Trophoblast cell (in vitro differentiated cells and primary cell): Measurements from ENCODE around the gene MT1H.

Experiments
- DNase-seq, 2 donors: peaks; one replicate each; pipeline ENCODE4 v3.0.0-alpha.2; 2016
- H2AFZ ChIP-seq: 2 replicates; pipeline ENCODE4 v1.6.1; 2013; ENCODE audit warnings: low read length, moderate library complexity, mild to moderate bottlenecking; ENCODE audit not compliant: insufficient read depth, poor library complexity
- H2AK5ac ChIP-seq: 2 replicates; pipeline ENCODE4 v1.6.1; 2013; ENCODE audit warnings: mild to moderate bottlenecking, low read length
- H2BK120ac ChIP-seq: 2 replicates; pipeline ENCODE4 v1.6.1; 2013; ENCODE audit warnings: low read length, mild to moderate bottlenecking, moderate library complexity; ENCODE audit not compliant: insufficient read depth, poor library complexity
- H2BK12ac ChIP-seq: 2 replicates; pipeline ENCODE4 v1.6.1; 2013; ENCODE audit warnings: mild to moderate bottlenecking, low read length, moderate library complexity
- H2BK5ac ChIP-seq: 2 replicates; pipeline ENCODE4 v1.6.1; 2013; ENCODE audit warnings: low read length, low read depth, moderate library complexity, mild to moderate bottlenecking; ENCODE audit not compliant: poor library complexity
- H3K14ac ChIP-seq: 2 replicates; pipeline ENCODE4 v1.6.1; 2013; ENCODE audit warnings: mild to moderate bottlenecking, low read length
- H3K18ac ChIP-seq: 2 replicates; pipeline ENCODE4 v1.6.1; 2013; ENCODE audit warnings: mild to moderate bottlenecking, low read length
- H3K23ac ChIP-seq: 2 replicates; pipeline ENCODE4 v1.6.1; 2013; ENCODE audit warnings: low read length
- H3K27ac ChIP-seq: 2 replicates; pipeline ENCODE4 v1.5.1; 2013; ENCODE audit warnings: low read depth, mild to moderate bottlenecking, inconsistent platforms, low read length, moderate library complexity
- H3K27me3 ChIP-seq: 2 replicates; pipeline ENCODE4 v1.6.1; 2013; ENCODE audit warnings: inconsistent platforms, mild to moderate bottlenecking, low read length, moderate library complexity; ENCODE audit not compliant: insufficient read depth
- H3K36me3 ChIP-seq, 2 experiments: 1 replicate in 1 of 2; 2 replicates in 1 of 2; pipeline ENCODE4 v1.6.1; 2013; ENCODE audit warnings: low read length in 2 of 2, mild to moderate bottlenecking in 2 of 2, moderate library complexity in 1 of 2; ENCODE audit not compliant: insufficient read depth in 2 of 2, control insufficient read depth in 1 of 2
- H3K4ac ChIP-seq: 2 replicates; pipeline ENCODE4 v1.6.1; 2013; ENCODE audit warnings: low read depth, mild to moderate bottlenecking, low read length, moderate library complexity
- H3K4me1 ChIP-seq, 2 experiments: 1 replicate in 1 of 2; 2 replicates in 1 of 2; pipeline ENCODE4 v1.6.1; 2013; ENCODE audit warnings: low read length in 2 of 2, mild to moderate bottlenecking in 2 of 2, moderate library complexity in 1 of 2; ENCODE audit not compliant: insufficient read depth in 2 of 2, control insufficient read depth in 1 of 2
- H3K4me2 ChIP-seq: 2 replicates; pipeline ENCODE4 v1.6.1; 2013; ENCODE audit warnings: inconsistent platforms, mild to moderate bottlenecking, low read length, moderate library complexity
- H3K4me3 ChIP-seq: 2 replicates; pipeline ENCODE4 v1.5.1; 2013; ENCODE audit warnings: mild to moderate bottlenecking, low read depth, low read length, inconsistent platforms
- H3K79me1 ChIP-seq: one replicate; pipeline ENCODE4 v1.6.1; 2013; ENCODE audit warnings: low read length
- H3K79me2 ChIP-seq: 2 replicates; pipeline ENCODE4 v1.6.1; 2013; ENCODE audit warnings: low read length, mild to moderate bottlenecking; ENCODE audit not compliant: control insufficient read depth, insufficient read depth, poor library complexity
- H3K9ac ChIP-seq: 2 replicates; pipeline ENCODE4 v1.6.1; 2013; ENCODE audit warnings: mild to moderate bottlenecking, low read length
- H3K9me3 ChIP-seq: 2 replicates; pipeline ENCODE4 v1.6.1; 2013; ENCODE audit warnings: low read depth, mild to moderate bottlenecking, control low read depth, inconsistent platforms, low read length; ENCODE audit not compliant: insufficient read depth
- H4K12ac ChIP-seq: 2 replicates; pipeline ENCODE4 v1.6.1; 2013; ENCODE audit warnings: low read depth, mild to moderate bottlenecking, low read length, moderate library complexity
- H4K8ac ChIP-seq: 2 replicates; pipeline ENCODE4 v1.6.1; 2013; ENCODE audit warnings: low read depth, mild to moderate bottlenecking, low read length, moderate library complexity
- H4K91ac ChIP-seq: one replicate; pipeline ENCODE4 v1.6.1; 2013; ENCODE audit warnings: low read depth, mild to moderate bottlenecking, low read length, moderate library complexity
- WGBS: extraction: QIAGEN DNeasy Blood & Tissue Kit; methylation state at CpG from one replicate; pipeline ENCODE4 v1.1.7; 2013; ENCODE audit warnings: missing lambda C conversion rate; ENCODE audit not compliant: insufficient read length, insufficient coverage; ENCODE audit errors: extremely low coverage; 5-methylcytosine and 5-hydroxymethylcytosine counted together

MT1H gene

GRCh38 chr16:56653218-56653617 lies 16.4 kb upstream of the MT1H start:
- Histone ChIP-seq H2AFZ (no peak overlapping the region), H3K36me3 (no peaks in the 10 kb centered on the region), H2BK120ac (no peak overlapping the region), H3K79me2 (no peaks in the 10 kb centered on the region), H3K14ac (no peak overlapping the region), H2BK5ac (no peak overlapping the region), H4K12ac (no peak overlapping the region), H3K4me3 (no peak overlapping the region), H3K4ac (no peak overlapping the region), H3K27ac (no peak overlapping the region), H3K79me1 (peaks cover 2% of the 10 kb centered on the region), H3K9me3 (peaks cover 2% of the 10 kb centered on the region), H3K27me3 (peaks cover 16% of the 10 kb centered on the region), H2AK5ac (no peak overlapping the region), H3K9ac (no peak overlapping the region), H3K4me1 (peaks cover 7 to 8% of the 10 kb centered on the region in 2 experiments), H3K23ac (no peak overlapping the region), H4K91ac (no peak overlapping the region), H3K4me2 (no peak overlapping the region), H3K18ac (no peak overlapping the region), H4K8ac (no peak overlapping the region), H2BK12ac (no peak overlapping the region)
- no peak for DNase-seq
- no CpG with 5 or more reads among the region's 7 CpGs for WGBS

DNA sequence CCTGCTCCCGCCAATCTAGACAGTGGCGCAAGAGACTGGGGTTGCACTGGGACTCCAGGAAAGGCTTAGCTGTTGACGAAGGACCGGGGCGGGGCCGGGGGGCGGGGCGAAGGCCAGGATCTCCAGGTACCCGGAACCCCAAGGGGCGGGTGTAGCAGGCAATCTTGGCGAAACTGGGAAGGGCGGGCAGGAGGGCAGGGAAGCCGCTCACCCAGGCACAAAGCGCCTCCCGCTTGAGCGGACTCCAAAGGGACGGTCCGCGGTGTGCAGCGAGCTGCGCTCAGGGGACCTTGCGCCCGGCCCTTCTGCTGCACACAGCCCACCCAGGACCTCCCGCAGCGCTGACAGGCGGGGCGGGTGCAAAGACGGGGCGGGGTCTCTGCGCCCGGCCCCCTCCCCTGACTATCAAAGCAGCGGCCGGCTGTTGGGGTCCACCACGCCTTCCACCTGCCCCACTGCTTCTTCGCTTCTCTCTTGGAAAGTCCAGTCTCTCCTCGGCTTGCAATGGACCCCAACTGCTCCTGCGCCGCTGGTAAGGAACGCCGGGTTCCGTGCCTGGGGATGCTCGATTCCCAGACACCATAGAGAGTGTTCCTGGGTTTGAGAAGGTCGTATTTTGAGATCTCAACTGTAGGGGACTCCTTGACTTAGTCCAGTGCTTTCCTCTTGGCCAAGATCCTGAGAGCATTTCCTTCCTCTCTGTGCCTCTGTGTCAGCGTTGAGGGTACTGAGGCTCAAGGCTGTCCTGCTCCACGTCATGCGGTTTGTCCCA lies 11.9 kb upstream of the MT1H start, which contains the start of gene MT1F:
TSS of gene MT1F (plus strand) at position 405 of the 772 bp plus-strand sequence. CDS start at position 505, 100 bp downstream.
- Histone ChIP-seq H3K4me1 (peaks cover 8 to 10% of the 10 kb centered on the region in 2 experiments), H4K91ac (peak within 1 kb of the TSS; percentile 42), H3K36me3 (no peaks in the 10 kb centered on the region), H2BK120ac (no peak within 1 kb of the TSS), H3K14ac (no peak within 1 kb of the TSS), H2BK12ac (no peak within 1 kb of the TSS), H3K4ac (no peak within 1 kb of the TSS), H4K8ac (peak within 1 kb of the TSS; percentile 80), H3K18ac (no peak within 1 kb of the TSS), H3K4me3 (peak within 1 kb of the TSS; percentile 75), H2BK5ac (no peak within 1 kb of the TSS), H2AK5ac (no peak within 1 kb of the TSS), H3K9me3 (peaks cover 2% of the 10 kb centered on the region), H3K23ac (peak within 1 kb of the TSS; percentile 55), H3K27me3 (peaks cover 23% of the 10 kb centered on the region), H3K9ac (no peak within 1 kb of the TSS), H3K79me1 (peaks cover 2% of the 10 kb centered on the region), H3K27ac (no peak within 1 kb of the TSS), H3K4me2 (peak within 1 kb of the TSS; percentile 70), H4K12ac (peak within 1 kb of the TSS; percentile 27), H3K79me2 (no peaks in the 10 kb centered on the region), H2AFZ (peak within 1 kb of the TSS; percentile 76)
- DNase-seq = peak; percentile 73 to 75
- WGBS = no CpG with 5 or more reads among the region's 46 CpGs

DNA sequence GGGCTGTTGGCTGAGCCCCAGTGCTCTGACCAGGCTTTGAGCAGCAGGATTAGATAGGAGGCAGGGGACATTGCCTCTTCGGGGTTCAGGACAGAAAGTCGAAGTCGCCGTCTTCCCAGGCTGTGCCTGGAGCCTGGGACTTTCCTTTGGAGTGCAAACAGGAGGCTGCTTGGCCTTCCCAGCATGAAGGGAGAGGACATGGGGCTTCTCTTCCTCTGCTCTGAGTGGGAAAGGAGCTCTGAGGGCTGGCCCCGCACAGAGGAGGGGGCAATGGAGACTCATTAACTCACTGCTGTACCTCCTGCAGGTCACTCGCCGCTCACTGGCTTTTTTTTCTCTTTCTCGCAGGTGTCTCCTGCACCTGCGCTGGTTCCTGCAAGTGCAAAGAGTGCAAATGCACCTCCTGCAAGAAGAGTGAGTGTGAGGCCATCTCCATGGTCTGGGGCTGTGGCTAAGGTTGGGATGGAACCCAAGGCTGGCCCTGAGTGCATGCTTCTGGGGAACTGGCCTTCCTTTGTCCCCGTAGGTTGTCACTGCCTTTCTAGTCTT lies 11.2 kb upstream of the MT1H start:
- Histone ChIP-seq H3K18ac (no peak overlapping the region), H3K23ac (peak overlapping the region; percentile 55), H2BK5ac (no peak overlapping the region), H3K27ac (no peak overlapping the region), H3K27me3 (peaks cover 29% of the 10 kb centered on the region), H3K9ac (no peak overlapping the region), H3K4me1 (peaks cover 8 to 12% of the 10 kb centered on the region in 2 experiments), H3K9me3 (peaks cover 2% of the 10 kb centered on the region), H3K14ac (no peak overlapping the region), H3K4me3 (no peak overlapping the region), H3K79me2 (no peaks in the 10 kb centered on the region), H2BK12ac (no peak overlapping the region), H3K36me3 (no peaks in the 10 kb centered on the region), H2BK120ac (no peak overlapping the region), H4K8ac (no peak overlapping the region), H3K4me2 (peak overlapping the region; percentile 70), H3K4ac (no peak overlapping the region), H3K79me1 (peaks cover 2% of the 10 kb centered on the region), H2AFZ (no peak overlapping the region), H4K12ac (no peak overlapping the region), H4K91ac (no peak overlapping the region), H2AK5ac (no peak overlapping the region)
- DNase-seq = no peak
- WGBS = no CpG with 5 or more reads among the region's 10 CpGs

DNA sequence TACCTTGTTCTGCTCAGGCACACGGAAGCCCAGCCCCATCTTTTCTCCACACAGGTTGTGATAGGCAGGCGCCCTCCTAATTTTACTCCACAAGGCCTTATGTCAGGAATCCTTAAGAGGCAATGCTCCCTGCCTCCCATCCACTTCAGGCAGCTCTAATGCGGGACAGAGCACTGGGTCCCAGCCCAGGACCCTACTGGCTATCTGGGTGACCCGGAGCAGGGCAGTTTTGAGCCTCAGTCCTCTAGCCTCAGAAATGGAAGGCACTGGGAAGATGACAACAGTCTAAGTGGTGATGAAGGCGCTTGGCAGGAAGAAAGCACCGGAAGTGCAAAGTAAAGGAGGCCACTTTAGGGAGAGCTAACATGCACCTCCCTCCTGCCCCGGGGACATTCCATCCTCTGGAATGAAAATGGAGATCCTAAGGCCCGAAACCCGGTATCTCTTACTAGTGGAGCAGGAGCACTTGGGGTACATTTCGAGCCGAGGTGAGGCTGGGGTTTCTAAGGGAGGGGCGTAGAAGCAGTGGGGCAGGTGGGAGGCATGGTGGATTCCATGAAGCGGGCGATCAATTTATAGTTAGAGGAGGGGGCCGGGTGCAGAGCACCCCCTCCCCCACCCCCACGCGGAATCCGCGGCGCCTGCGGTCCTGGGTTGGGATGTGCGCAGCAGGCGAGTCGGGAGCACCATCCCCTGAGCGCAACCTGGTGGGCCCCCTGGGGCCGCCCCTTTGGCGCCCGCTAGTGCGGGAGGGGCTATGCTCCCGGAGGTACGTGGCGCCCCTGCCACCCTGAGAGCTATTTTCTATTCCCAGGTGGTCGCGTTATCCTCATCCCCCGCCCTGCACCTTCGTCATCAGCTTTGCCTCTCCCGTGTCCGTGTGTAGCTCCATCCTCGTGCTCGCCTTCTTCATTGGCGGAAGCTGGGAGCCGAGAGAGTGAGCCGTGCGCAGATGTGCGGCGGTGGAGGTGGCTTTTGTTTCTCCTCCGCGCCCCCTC lies 7.0 kb upstream of the MT1H start:
- no peak overlapping the region for H3K23ac ChIP-seq
- no peak overlapping the region for H2BK120ac ChIP-seq
- no peak overlapping the region for H3K4me3 ChIP-seq
- peaks cover 2% of the 10 kb centered on the region for H3K9me3 ChIP-seq
- no peaks in the 10 kb centered on the region for H3K36me3 ChIP-seq
- no peak overlapping the region for H4K91ac ChIP-seq
- DNase-seq = peak in 1 of 2 donors; percentile 42
- no peak overlapping the region for H4K8ac ChIP-seq
- peaks cover under 1% of the 10 kb centered on the region for H3K79me1 ChIP-seq
- no peak overlapping the region for H2AFZ ChIP-seq
- H3K27me3 ChIP-seq = peaks cover 56% of the 10 kb centered on the region
- H3K27ac ChIP-seq = no peak overlapping the region
- H4K12ac ChIP-seq = no peak overlapping the region
- no CpG with 5 or more reads among the region's 48 CpGs for WGBS
- H2BK12ac ChIP-seq = no peak overlapping the region
- H3K4me2 ChIP-seq = no peak overlapping the region
- H3K4me1 ChIP-seq = peaks cover 5 to 8% of the 10 kb centered on the region in 2 experiments
- no peak overlapping the region for H3K9ac ChIP-seq
- H3K79me2 ChIP-seq = no peaks in the 10 kb centered on the region
- no peak overlapping the region for H3K14ac ChIP-seq
- no peak overlapping the region for H2BK5ac ChIP-seq
- H3K4ac ChIP-seq = no peak overlapping the region
- no peak overlapping the region for H3K18ac ChIP-seq
- no peak overlapping the region for H2AK5ac ChIP-seq
